Measurements from ENCODE around the gene CLCN5.

CLCN5 gene

GRCh38 chrX:50066318-50066937 is 144.0 kb downstream of the CLCN5 start:
- WGBS (ENCODE audit: insufficient coverage): no CpG with 5 or more reads among the region's 4 CpGs
- no peaks in the 10 kb centered on the region for H3K4me1 ChIP-seq (ENCODE audit: control extremely low read depth in 1 of 4, control insufficient read depth in 4 of 4, insufficient read depth in 4 of 4, low read length in 3 of 4)
- ChIA-PET CTCF (no interaction called here), POLR2A (no interaction called here)
- H3K36me3 ChIP-seq (ENCODE audit: control insufficient read depth in 4 of 4, insufficient read depth in 4 of 4, low read length in 3 of 4): no peaks in the 10 kb centered on the region
- DNase-seq: no peak
- H3K27me3 ChIP-seq (replicated peaks in 2 of 5; ENCODE audit: control insufficient read depth in 4 of 5, insufficient read depth in 5 of 5, low read length in 4 of 5): peaks cover 0 to 2% (median 0%) of the 10 kb centered on the region in 5 experiments
- H3K27ac ChIP-seq (ENCODE audit: insufficient read depth in 1 of 2, low read depth in 1 of 2, low read length in 2 of 2, poor library complexity in 1 of 2, severe bottlenecking in 2 of 2): no peak overlapping the region
- no peak overlapping the region for H3K4me3 ChIP-seq (ENCODE audit: control insufficient read depth in 1 of 7, extremely low read depth in 1 of 7, insufficient read depth in 4 of 7, low read depth in 2 of 7, low read length in 6 of 7)
- no peaks in the 10 kb centered on the region for H3K9me3 ChIP-seq (ENCODE audit: control extremely low read depth in 1 of 5, control insufficient read depth in 4 of 5, insufficient read depth in 2 of 5, low read depth in 1 of 5, low read length in 4 of 5)

DNA sequence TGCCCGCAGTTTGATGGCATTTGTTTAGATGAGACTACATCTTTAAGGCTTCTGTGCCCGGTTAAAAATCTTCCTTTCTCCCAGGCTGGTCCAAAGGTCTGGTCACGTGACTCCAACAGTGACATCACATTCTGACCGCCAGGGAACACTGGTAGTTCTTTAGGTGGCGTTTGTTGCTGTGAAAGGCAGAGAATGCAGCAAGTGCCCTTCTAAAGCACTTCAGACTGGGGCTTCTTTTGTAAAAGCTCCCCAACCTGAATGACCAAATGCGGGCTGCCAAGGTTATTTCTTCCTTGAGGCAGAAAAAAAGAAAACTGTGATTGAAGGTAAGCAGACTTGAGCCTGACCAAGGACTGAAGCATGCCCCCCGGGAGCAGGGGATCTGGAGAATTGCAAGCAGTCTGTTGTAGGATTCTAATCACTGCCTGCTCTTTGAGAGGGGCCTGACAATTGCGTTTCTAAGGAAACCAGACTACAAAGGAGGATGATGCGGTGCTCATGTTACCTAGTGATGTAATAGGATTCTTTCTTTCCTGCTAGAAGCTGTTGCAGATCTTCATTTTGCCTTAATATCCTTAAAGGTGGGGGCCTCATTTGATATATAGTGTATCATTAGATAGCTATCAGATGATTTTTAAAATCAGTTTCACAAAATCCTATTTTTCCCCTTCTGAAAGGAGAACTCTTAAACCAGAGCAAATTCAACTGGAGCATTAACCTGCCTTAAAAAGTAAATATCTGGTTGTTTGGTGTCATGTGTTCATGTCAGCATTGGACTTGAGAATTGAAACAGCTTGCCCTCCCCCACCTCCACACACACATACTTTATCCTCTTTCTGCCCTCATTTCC is 145.3 kb downstream of the CLCN5 start:
- no peak overlapping the region for H3K4me3 ChIP-seq (ENCODE audit: control insufficient read depth in 1 of 7, extremely low read depth in 1 of 7, insufficient read depth in 4 of 7, low read depth in 2 of 7, low read length in 6 of 7)
- H3K27ac ChIP-seq (ENCODE audit: insufficient read depth in 1 of 2, low read depth in 1 of 2, low read length in 2 of 2, poor library complexity in 1 of 2, severe bottlenecking in 2 of 2): no peak overlapping the region
- ChIA-PET POLR2A (interaction anchor here (0.5 kb wide), 1 partner anchor 217 kb away, joined by 3 read pairs; no protein-coding TSS in a partner anchor), CTCF (no interaction called here)
- no peaks in the 10 kb centered on the region for H3K9me3 ChIP-seq (ENCODE audit: control extremely low read depth in 1 of 5, control insufficient read depth in 4 of 5, insufficient read depth in 2 of 5, low read depth in 1 of 5, low read length in 4 of 5)
- DNase-seq: no peak
- H3K36me3 ChIP-seq (ENCODE audit: control insufficient read depth in 4 of 4, insufficient read depth in 4 of 4, low read length in 3 of 4): no peaks in the 10 kb centered on the region
- 76% methylated on average over 7 of the region's 9 CpGs for WGBS (ENCODE audit: insufficient coverage)
- H3K4me1 ChIP-seq (ENCODE audit: control extremely low read depth in 1 of 4, control insufficient read depth in 4 of 4, insufficient read depth in 4 of 4, low read length in 3 of 4): peaks cover 0 to 5% (median 0%) of the 10 kb centered on the region in 4 experiments
- H3K27me3 ChIP-seq (replicated peaks in 2 of 5; ENCODE audit: control insufficient read depth in 4 of 5, insufficient read depth in 5 of 5, low read length in 4 of 5): peaks cover 0 to 2% (median 0%) of the 10 kb centered on the region in 5 experiments

- CTCF ChIA-PET: no interaction called here
- H3K9me3 ChIP-seq (ENCODE audit: control extremely low read depth in 1 of 5, control insufficient read depth in 4 of 5, insufficient read depth in 2 of 5, low read depth in 1 of 5, low read length in 4 of 5): no peaks in the 10 kb centered on the region
- WGBS (ENCODE audit: insufficient coverage): no CpG with 5 or more reads among the region's 2 CpGs
- no peaks in the 10 kb centered on the region for H3K36me3 ChIP-seq (ENCODE audit: control insufficient read depth in 4 of 4, insufficient read depth in 4 of 4, low read length in 3 of 4)
- peaks cover 0 to 2% (median 0%) of the 10 kb centered on the region in 5 experiments for H3K27me3 ChIP-seq (replicated peaks in 2 of 5; ENCODE audit: control insufficient read depth in 4 of 5, insufficient read depth in 5 of 5, low read length in 4 of 5)
- POLR2A ChIA-PET: no interaction called here
- DNase-seq: no peak
- peaks cover 0 to 10% (median 0%) of the 10 kb centered on the region in 4 experiments for H3K4me1 ChIP-seq (ENCODE audit: control extremely low read depth in 1 of 4, control insufficient read depth in 4 of 4, insufficient read depth in 4 of 4, low read length in 3 of 4)
- no peak overlapping the region for H3K27ac ChIP-seq (ENCODE audit: insufficient read depth in 1 of 2, low read depth in 1 of 2, low read length in 2 of 2, poor library complexity in 1 of 2, severe bottlenecking in 2 of 2)
- no peak overlapping the region for H3K4me3 ChIP-seq (ENCODE audit: control insufficient read depth in 1 of 7, extremely low read depth in 1 of 7, insufficient read depth in 4 of 7, low read depth in 2 of 7, low read length in 6 of 7)
These were observed 145.8 kb downstream of the CLCN5 start for GRCh38 chrX:50068285-50068563.

- no peak for DNase-seq
- CTCF ChIA-PET: no interaction called here
- Histone ChIP-seq H3K4me3 (ENCODE audit: control insufficient read depth in 1 of 7, extremely low read depth in 1 of 7, insufficient read depth in 4 of 7, low read depth in 2 of 7, low read length in 6 of 7) (no peak overlapping the region), H3K36me3 (ENCODE audit: control insufficient read depth in 4 of 4, insufficient read depth in 4 of 4, low read length in 3 of 4) (no peaks in the 10 kb centered on the region), H3K9me3 (ENCODE audit: control extremely low read depth in 1 of 5, control insufficient read depth in 4 of 5, insufficient read depth in 2 of 5, low read depth in 1 of 5, low read length in 4 of 5) (no peaks in the 10 kb centered on the region), H3K27ac (ENCODE audit: insufficient read depth in 1 of 2, low read depth in 1 of 2, low read length in 2 of 2, poor library complexity in 1 of 2, severe bottlenecking in 2 of 2) (no peak overlapping the region), H3K27me3 (replicated peaks in 2 of 5; ENCODE audit: control insufficient read depth in 4 of 5, insufficient read depth in 5 of 5, low read length in 4 of 5) (peaks cover 0 to 2% (median 0%) of the 10 kb centered on the region in 5 experiments), H3K4me1 (ENCODE audit: control extremely low read depth in 1 of 4, control insufficient read depth in 4 of 4, insufficient read depth in 4 of 4, low read length in 3 of 4) (peaks cover 0 to 10% (median 0%) of the 10 kb centered on the region in 4 experiments)
- WGBS (ENCODE audit: insufficient coverage): 100% methylated on average over 1 of the region's 2 CpGs
- POLR2A ChIA-PET: no interaction called here
These were observed 146.5 kb downstream of the CLCN5 start for GRCh38 chrX:50068893-50069292.

DNA sequence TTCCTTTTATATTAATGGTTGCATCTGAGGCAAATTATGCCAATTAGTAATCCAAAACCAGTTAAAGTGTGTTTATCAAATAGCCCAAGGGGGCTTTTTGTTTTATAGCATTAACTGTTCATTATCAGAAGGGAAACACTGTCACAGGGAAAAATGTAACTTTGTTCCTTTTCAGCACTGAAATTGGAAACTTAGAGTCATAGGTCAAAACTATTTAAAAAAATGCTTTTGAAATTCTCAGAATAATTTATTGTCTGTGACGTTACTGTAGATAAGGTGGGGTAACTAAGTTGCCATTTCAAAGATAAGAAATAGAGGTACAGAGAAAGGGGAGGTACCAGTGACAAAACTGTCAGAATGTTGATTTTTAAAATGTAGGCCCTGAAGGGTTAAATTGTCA is 149.1 kb downstream of the CLCN5 start:
- H3K4me3 ChIP-seq (ENCODE audit: control insufficient read depth in 1 of 7, extremely low read depth in 1 of 7, insufficient read depth in 4 of 7, low read depth in 2 of 7, low read length in 6 of 7): no peak overlapping the region
- no peak for DNase-seq
- peaks cover 0 to 2% (median 0%) of the 10 kb centered on the region in 5 experiments for H3K27me3 ChIP-seq (replicated peaks in 2 of 5; ENCODE audit: control insufficient read depth in 4 of 5, insufficient read depth in 5 of 5, low read length in 4 of 5)
- 67% methylated on average over 1 of the region's 1 CpG for WGBS (ENCODE audit: insufficient coverage)
- no peaks in the 10 kb centered on the region for H3K9me3 ChIP-seq (ENCODE audit: control extremely low read depth in 1 of 5, control insufficient read depth in 4 of 5, insufficient read depth in 2 of 5, low read depth in 1 of 5, low read length in 4 of 5)
- POLR2A ChIA-PET: no interaction called here
- no peak overlapping the region for H3K27ac ChIP-seq (ENCODE audit: insufficient read depth in 1 of 2, low read depth in 1 of 2, low read length in 2 of 2, poor library complexity in 1 of 2, severe bottlenecking in 2 of 2)
- no peaks in the 10 kb centered on the region for H3K36me3 ChIP-seq (ENCODE audit: control insufficient read depth in 4 of 4, insufficient read depth in 4 of 4, low read length in 3 of 4)
- peaks cover 0 to 15% (median 10%) of the 10 kb centered on the region in 4 experiments for H3K4me1 ChIP-seq (ENCODE audit: control extremely low read depth in 1 of 4, control insufficient read depth in 4 of 4, insufficient read depth in 4 of 4, low read length in 3 of 4)
- CTCF ChIA-PET: no interaction called here

GRCh38 chrX:50072110-50072509 is 149.7 kb downstream of the CLCN5 start:
- POLR2A ChIA-PET: no interaction called here
- WGBS (ENCODE audit: insufficient coverage): no CpG with 5 or more reads among the region's 1 CpG
- peaks cover 0 to 2% (median 0%) of the 10 kb centered on the region in 5 experiments for H3K27me3 ChIP-seq (replicated peaks in 2 of 5; ENCODE audit: control insufficient read depth in 4 of 5, insufficient read depth in 5 of 5, low read length in 4 of 5)

GRCh38 chrX:50073601-50074000 is 151.2 kb downstream of the CLCN5 start:
- WGBS (ENCODE audit: insufficient coverage): 88% methylated on average over 1 of the region's 2 CpGs
- POLR2A ChIA-PET: no interaction called here
- DNase-seq: no peak

More at GRCh38 chrX:50072110-50072509, 149.7 kb downstream of the CLCN5 start:
- CTCF ChIA-PET: no interaction called here
- peak; percentile 15 to 76 (median 70) for DNase-seq
- H3K36me3 ChIP-seq (ENCODE audit: control insufficient read depth in 4 of 4, insufficient read depth in 4 of 4, low read length in 3 of 4): no peaks in the 10 kb centered on the region
- H3K4me3 ChIP-seq (ENCODE audit: control insufficient read depth in 1 of 7, extremely low read depth in 1 of 7, insufficient read depth in 4 of 7, low read depth in 2 of 7, low read length in 6 of 7): no peak overlapping the region
- H3K9me3 ChIP-seq (ENCODE audit: control extremely low read depth in 1 of 5, control insufficient read depth in 4 of 5, insufficient read depth in 2 of 5, low read depth in 1 of 5, low read length in 4 of 5): no peaks in the 10 kb centered on the region
- peaks cover 0 to 15% (median 11%) of the 10 kb centered on the region in 4 experiments for H3K4me1 ChIP-seq (ENCODE audit: control extremely low read depth in 1 of 4, control insufficient read depth in 4 of 4, insufficient read depth in 4 of 4, low read length in 3 of 4)
- H3K27ac ChIP-seq (ENCODE audit: insufficient read depth in 1 of 2, low read depth in 1 of 2, low read length in 2 of 2, poor library complexity in 1 of 2, severe bottlenecking in 2 of 2): peak overlapping the region in 1 of 2 experiments; percentile 12

More at GRCh38 chrX:50073601-50074000, 151.2 kb downstream of the CLCN5 start:
- no peak overlapping the region for H3K27ac ChIP-seq (ENCODE audit: insufficient read depth in 1 of 2, low read depth in 1 of 2, low read length in 2 of 2, poor library complexity in 1 of 2, severe bottlenecking in 2 of 2)
- H3K27me3 ChIP-seq (replicated peaks in 2 of 5; ENCODE audit: control insufficient read depth in 4 of 5, insufficient read depth in 5 of 5, low read length in 4 of 5): peaks cover 0 to 2% (median 0%) of the 10 kb centered on the region in 5 experiments
- H3K36me3 ChIP-seq (ENCODE audit: control insufficient read depth in 4 of 4, insufficient read depth in 4 of 4, low read length in 3 of 4): no peaks in the 10 kb centered on the region
- no peak overlapping the region for H3K4me3 ChIP-seq (ENCODE audit: control insufficient read depth in 1 of 7, extremely low read depth in 1 of 7, insufficient read depth in 4 of 7, low read depth in 2 of 7, low read length in 6 of 7)
- peaks cover 0 to 15% (median 11%) of the 10 kb centered on the region in 4 experiments for H3K4me1 ChIP-seq (ENCODE audit: control extremely low read depth in 1 of 4, control insufficient read depth in 4 of 4, insufficient read depth in 4 of 4, low read length in 3 of 4)
- CTCF ChIA-PET: no interaction called here
- H3K9me3 ChIP-seq (ENCODE audit: control extremely low read depth in 1 of 5, control insufficient read depth in 4 of 5, insufficient read depth in 2 of 5, low read depth in 1 of 5, low read length in 4 of 5): no peaks in the 10 kb centered on the region

Measured in common myeloid progenitor, CD34-positive (primary cell).